Natural killer cell (primary cell): ENCODE measurements around the gene TTC39C. TPM values are rescaled to one million over a fixed set of nuclear protein-coding genes. Genes with fewer than 3 reads are reported as not detected.

Source experiments
- ATAC-seq, 3 donors: fragments of 150-1000 bp in 2 of 3; fragments of 200-7000 bp in 1 of 3; cut with Tn5 transposase; 1 replicate in 1 of 3; 2 replicates in 2 of 3; pipeline ENCODE4 v1.10.0; 2021; ENCODE audit warnings: mild to moderate bottlenecking in 2 of 3, moderate library complexity in 2 of 3
- DNase-seq, 2 donors: peaks; one replicate each; pipeline versions ENCODE4 v3.0.0 to v3.0.0-alpha.2; 2013 to 2021; ENCODE audit warnings: mixed read lengths in 1 of 2
- H3K27ac ChIP-seq: one replicate; pipeline ENCODE4 v1.5.1; 2013; ENCODE audit warnings: mild to moderate bottlenecking, low read length
- H3K27me3 ChIP-seq: one replicate; pipeline ENCODE4 v1.6.1; 2013; ENCODE audit warnings: low read length; ENCODE audit not compliant: control insufficient read depth, insufficient read depth
- H3K36me3 ChIP-seq: one replicate; pipeline ENCODE4 v1.6.1; 2013; ENCODE audit warnings: low read length; ENCODE audit not compliant: control insufficient read depth, insufficient read depth
- H3K4me1 ChIP-seq: one replicate; pipeline ENCODE4 v1.6.1; 2013; ENCODE audit warnings: low read length; ENCODE audit not compliant: control insufficient read depth, insufficient read depth
- H3K4me3 ChIP-seq: one replicate; pipeline ENCODE4 v1.5.1; 2013; ENCODE audit warnings: low read length
- H3K9me3 ChIP-seq: one replicate; pipeline ENCODE4 v1.6.1; 2013; ENCODE audit warnings: low read length; ENCODE audit not compliant: control insufficient read depth, insufficient read depth
- H3K27ac Mint-ChIP-seq, 2 donors: one replicate each; pipeline ENCODE4 v1.8.0; 2022; ENCODE audit warnings: mild to moderate bottlenecking in 2 of 2, mixed read lengths in 2 of 2, moderate library complexity in 1 of 2
- H3K27me3 Mint-ChIP-seq, 2 donors: one replicate each; pipeline ENCODE4 v1.8.0; 2022; ENCODE audit warnings: low read depth in 2 of 2, mixed read lengths in 2 of 2
- H3K36me3 Mint-ChIP-seq: one replicate; pipeline ENCODE4 v1.8.0; 2022; ENCODE audit warnings: mixed read lengths
- H3K4me1 Mint-ChIP-seq, 2 donors: one replicate each; pipeline ENCODE4 v1.8.0; 2022; ENCODE audit warnings: mixed read lengths in 2 of 2
- H3K4me3 Mint-ChIP-seq: one replicate; pipeline ENCODE4 v1.8.0; 2022; ENCODE audit warnings: mild to moderate bottlenecking, moderate library complexity, mixed read lengths
- H3K9me3 Mint-ChIP-seq, 2 donors: one replicate each; pipeline ENCODE4 v1.8.0; 2022; ENCODE audit warnings: mixed read lengths in 2 of 2
- CTCF ChIP-seq: fragments of 200-600 bp; IDR thresholded peaks from one replicate; pipeline ENCODE4 v1.8.0; 2022; ENCODE audit warnings: antibody characterized with exemption
- WGBS: methylation state at CpG from one replicate; pipeline ENCODE4 v1.1.7; 2013; ENCODE audit warnings: missing lambda C conversion rate; ENCODE audit not compliant: insufficient coverage; 5-methylcytosine and 5-hydroxymethylcytosine counted together
- intact Hi-C: fragments of 100-400 bp; cut with micrococcal nuclease; formaldehyde crosslinking; loops from one replicate; pipeline ENCODE4 v1.14.2; 2022
- total RNA-seq, 4 donors: library from RNA; stranded (reverse); fragments of 120-200 nt in 1 of 4; gene quantifications; one replicate each; pipeline versions ENCODE4 v1.2.3 to v1.2.4, GENCODE V29; 2013 to 2022

Gene TTC39C
- total RNA-seq, 3 donors from 2014 or later (not counting 1 experiment from before 2014, with no cell fraction given): 39.0 to 61.5 (median 44.3) TPM

- peaks cover 15% of the 10 kb centered on the region for H3K36me3 ChIP-seq
- peaks cover 16% of the 10 kb centered on the region for H3K36me3 Mint-ChIP-seq
- H3K4me3 Mint-ChIP-seq: no peak overlapping the region
- H3K27ac Mint-ChIP-seq: peak overlapping the region; percentile 3 to 64
- peaks cover 22 to 27% of the 10 kb centered on the region in 2 donors for H3K4me1 Mint-ChIP-seq
- H3K4me3 ChIP-seq: no peak overlapping the region
- no peaks in the 10 kb centered on the region for H3K27me3 ChIP-seq
- no peaks in the 10 kb centered on the region for H3K4me1 ChIP-seq
- no peak overlapping the region for H3K27ac ChIP-seq
- no peak for TF ChIP-seq CTCF
- DNase-seq (no peak), ATAC-seq (no peak)
- peaks cover 0 to 3% of the 10 kb centered on the region in 2 donors for H3K9me3 Mint-ChIP-seq
- H3K27me3 Mint-ChIP-seq: no peaks in the 10 kb centered on the region
- intact Hi-C loops: no loop called here
- no peaks in the 10 kb centered on the region for H3K9me3 ChIP-seq
Observed at GRCh38 chr18:24094561-24094960, 80.0 kb downstream of the TTC39C start.

GRCh38 chr18:24095976-24096375 is 81.4 kb downstream of the TTC39C start:
- Histone ChIP-seq H3K27me3 (no peaks in the 10 kb centered on the region), H3K27ac (no peak overlapping the region), H3K4me3 (no peak overlapping the region), H3K36me3 (peaks cover 13% of the 10 kb centered on the region), H3K9me3 (no peaks in the 10 kb centered on the region), H3K4me1 (no peaks in the 10 kb centered on the region)
- ATAC-seq (no peak), DNase-seq (no peak)
- H3K27ac Mint-ChIP-seq: no peak overlapping the region
- H3K4me3 Mint-ChIP-seq: no peak overlapping the region
- no peak for TF ChIP-seq CTCF
- H3K4me1 Mint-ChIP-seq: peaks cover 26 to 34% of the 10 kb centered on the region in 2 donors
- intact Hi-C loops: no loop called here
- peaks cover 16% of the 10 kb centered on the region for H3K36me3 Mint-ChIP-seq
- H3K9me3 Mint-ChIP-seq: peaks cover 0 to 3% of the 10 kb centered on the region in 2 donors
- WGBS: 100% methylated on average over 1 of the region's 1 CpG
- no peaks in the 10 kb centered on the region for H3K27me3 Mint-ChIP-seq

- intact Hi-C loops: no loop called here
- Histone ChIP-seq H3K27me3 (no peaks in the 10 kb centered on the region), H3K36me3 (peaks cover 7% of the 10 kb centered on the region), H3K9me3 (no peaks in the 10 kb centered on the region), H3K4me1 (no peaks in the 10 kb centered on the region), H3K27ac (no peak overlapping the region), H3K4me3 (no peak overlapping the region)
- no peaks in the 10 kb centered on the region for H3K9me3 Mint-ChIP-seq
- H3K27ac Mint-ChIP-seq: no peak overlapping the region
- DNase-seq (no peak), ATAC-seq (no peak)
- H3K4me1 Mint-ChIP-seq: peaks cover 14 to 29% of the 10 kb centered on the region in 2 donors
- no peak for TF ChIP-seq CTCF
- H3K27me3 Mint-ChIP-seq: no peaks in the 10 kb centered on the region
- H3K36me3 Mint-ChIP-seq: no peaks in the 10 kb centered on the region
- H3K4me3 Mint-ChIP-seq: no peak overlapping the region
- WGBS: 97% methylated on average over 5 of the region's 6 CpGs
Observed at GRCh38 chr18:24103320-24104021, 88.9 kb downstream of the TTC39C start.

- no peak overlapping the region for H3K27ac Mint-ChIP-seq
- peaks cover 7% of the 10 kb centered on the region for H3K36me3 ChIP-seq
- no peaks in the 10 kb centered on the region for H3K9me3 ChIP-seq
- no peaks in the 10 kb centered on the region for H3K9me3 Mint-ChIP-seq
- DNase-seq: no peak
- H3K36me3 Mint-ChIP-seq: no peaks in the 10 kb centered on the region
- H3K4me3 ChIP-seq: no peak overlapping the region
- H3K4me1 ChIP-seq: no peaks in the 10 kb centered on the region
- H3K4me1 Mint-ChIP-seq: peaks cover 14 to 29% of the 10 kb centered on the region in 2 donors
- no peak for TF ChIP-seq CTCF
- H3K27me3 Mint-ChIP-seq: no peaks in the 10 kb centered on the region
- intact Hi-C loops: no loop called here
- WGBS: 96% methylated on average over 4 of the region's 4 CpGs
- no peaks in the 10 kb centered on the region for H3K27me3 ChIP-seq
- H3K27ac ChIP-seq: no peak overlapping the region
- ATAC-seq: no peak
- no peak overlapping the region for H3K4me3 Mint-ChIP-seq
Observed at GRCh38 chr18:24104486-24104885, 89.9 kb downstream of the TTC39C start.
